GM12878 (cell line): Measurements from ENCODE around the gene NOTCH1. TPM values are rescaled to one million over a fixed set of nuclear protein-coding genes. Genes with fewer than 3 reads are reported as not detected.

ENCODE experiments used
- BRCA1 ChIP-seq: IDR thresholded peaks from 2 replicates; pipeline ENCODE4 v1.6.1; 2011; ENCODE audit warnings: low read depth, low read length, improper control_type of control experiment
- CHD1 ChIP-seq: IDR thresholded peaks from 2 replicates; pipeline ENCODE4 v1.6.1; 2012; ENCODE audit warnings: low read depth, low read length, improper control_type of control experiment
- CHD4 ChIP-seq: fragments of 200-600 bp; sonication (generic); IDR thresholded peaks from 2 replicates; pipeline ENCODE4 v1.6.1; 2016; ENCODE audit warnings: mild to moderate bottlenecking
- ESRRA ChIP-seq: IDR thresholded peaks from 2 replicates; pipeline ENCODE4 v1.6.1; 2012; ENCODE audit warnings: mild to moderate bottlenecking, low read length, improper control_type of control experiment
- FOS ChIP-seq: IDR thresholded peaks from 3 replicates; pipeline ENCODE4 v1.6.1; 2011; ENCODE audit warnings: borderline replicate concordance; ENCODE audit not compliant: insufficient read length; ENCODE audit errors: extremely low read depth
- GATAD2B ChIP-seq: fragments of 450-650 bp; conservative IDR thresholded peaks from 2 replicates; pipeline ENCODE4 v1.6.1; 2017; ENCODE audit warnings: low read depth, mild to moderate bottlenecking, moderate library complexity
- HDAC2 ChIP-seq: fragments of 200-600 bp; sonication (generic); IDR thresholded peaks from 2 replicates; pipeline ENCODE4 v1.6.1; 2017
- IRF3 ChIP-seq: fragments of 450-650 bp; IDR thresholded peaks from 2 replicates; pipeline ENCODE4 v1.6.1; 2014; ENCODE audit warnings: mild to moderate bottlenecking
- IRF4 ChIP-seq: IDR thresholded peaks from 2 replicates; pipeline ENCODE4 v1.6.1; 2011; ENCODE audit warnings: low read depth, low read length
- MTA2 ChIP-seq: fragments of 450-650 bp; IDR thresholded peaks from 2 replicates; pipeline ENCODE4 v1.6.1; 2016; ENCODE audit warnings: low read depth, mild to moderate bottlenecking, moderate library complexity
- MYC ChIP-seq: IDR thresholded peaks from 2 replicates; pipeline ENCODE4 v1.6.1; 2011; ENCODE audit warnings: mild to moderate bottlenecking, low read length, moderate library complexity, inconsistent platforms; ENCODE audit not compliant: insufficient read depth, insufficient replicate concordance, insufficient read length, severe bottlenecking
- NFYB ChIP-seq: IDR thresholded peaks from 2 replicates; pipeline ENCODE4 v1.6.1; 2011; ENCODE audit warnings: low read depth, mild to moderate bottlenecking, low read length, improper control_type of control experiment, moderate library complexity; ENCODE audit not compliant: insufficient read depth
- NR2C1 ChIP-seq: fragments of 450-650 bp; IDR thresholded peaks from 2 replicates; pipeline ENCODE4 v1.6.1; 2017; ENCODE audit warnings: antibody characterized with exemption, mild to moderate bottlenecking, moderate library complexity
- PAX5 ChIP-seq: IDR thresholded peaks from 2 replicates; pipeline ENCODE4 v1.6.1; 2011; ENCODE audit warnings: low read depth, low read length, borderline replicate concordance
- POU2F2 ChIP-seq: IDR thresholded peaks from 3 replicates; pipeline ENCODE4 v1.6.1; 2011; ENCODE audit warnings: low read depth, mild to moderate bottlenecking, low read length, borderline replicate concordance
- PRDM15 ChIP-seq: fragments of 450-650 bp; formaldehyde crosslinking; IDR thresholded peaks from 2 replicates; pipeline ENCODE4 v1.4.0; 2020; ENCODE audit warnings: mild to moderate bottlenecking, moderate library complexity
- RAD51 ChIP-seq: fragments of 450-650 bp; IDR thresholded peaks from 2 replicates; pipeline ENCODE4 v1.6.1; 2016; ENCODE audit warnings: moderate library complexity, mild to moderate bottlenecking, inconsistent platforms
- RELA ChIP-seq: fragments of 450-650 bp; IDR thresholded peaks from 2 replicates; pipeline ENCODE4 v1.8.0; 2014; ENCODE audit warnings: borderline replicate concordance; ENCODE audit not compliant: partially characterized antibody
- TCF12 ChIP-seq: IDR thresholded peaks from 2 replicates; pipeline ENCODE4 v1.6.1; 2011; ENCODE audit warnings: low read depth, mild to moderate bottlenecking, low read length
- WRNIP1 ChIP-seq: IDR thresholded peaks from 2 replicates; pipeline ENCODE4 v1.6.1; 2011; ENCODE audit warnings: low read depth, low read length, improper control_type of control experiment, borderline replicate concordance
- ZNF217 ChIP-seq: fragments of 450-650 bp; IDR thresholded peaks from 2 replicates; pipeline ENCODE4 v1.6.1; 2017; ENCODE audit warnings: antibody characterized with exemption, mild to moderate bottlenecking
- polyA plus RNA-seq, 11 experiments: library from polyadenylated mRNA; depleted of rRNA in 4 of 11; unstranded in 6 of 11; stranded (reverse) in 5 of 11; fragments of >200 nt; fragmentation: Nextera tagmentation in 4 of 11; fragmentation: Illumina TruSeq in 1 of 11; extraction: Ambion mirVana in 4 of 11; extraction: Trizol in 1 of 11; gene quantifications; 1 replicate in 1 of 11; 2 replicates in 10 of 11; pipeline versions ENCODE4 v1.2.1 to v1.2.3, GENCODE V29; 2011 to 2016; ENCODE audit warnings: inconsistent platforms in 2 of 11, missing spikeins in 2 of 11, low read depth in 1 of 11
- total RNA-seq, 4 experiments: library from RNA; depleted of rRNA in 3 of 4; stranded (reverse); fragments of >200 nt in 3 of 4; fragmentation: Illumina TruSeq in 1 of 4; extraction: Trizol in 1 of 4; gene quantifications; 2 replicates each; pipeline versions ENCODE4 v1.2.1 to v1.2.3, GENCODE V29; 2013 to 2021
- TF ChIP-seq, protein P1 (sequence below): fragments of 450-650 bp; formaldehyde crosslinking; IDR thresholded peaks from 2 replicates; pipeline ENCODE4 v1.4.0; 2022; ENCODE audit warnings: mild to moderate bottlenecking, moderate library complexity
- TF ChIP-seq, protein P2 (sequence below): fragments of 450-650 bp; IDR thresholded peaks from 2 replicates; pipeline ENCODE4 v1.6.1; 2016; ENCODE audit warnings: mild to moderate bottlenecking

The NOTCH1 gene
- total and polyA plus RNA-seq, 10 of the 15 experiments (the other 5 are each of a cell fraction or from before 2014, with no cell fraction given) = 0.02 to 40.0 (median 3.7) TPM

DNA sequence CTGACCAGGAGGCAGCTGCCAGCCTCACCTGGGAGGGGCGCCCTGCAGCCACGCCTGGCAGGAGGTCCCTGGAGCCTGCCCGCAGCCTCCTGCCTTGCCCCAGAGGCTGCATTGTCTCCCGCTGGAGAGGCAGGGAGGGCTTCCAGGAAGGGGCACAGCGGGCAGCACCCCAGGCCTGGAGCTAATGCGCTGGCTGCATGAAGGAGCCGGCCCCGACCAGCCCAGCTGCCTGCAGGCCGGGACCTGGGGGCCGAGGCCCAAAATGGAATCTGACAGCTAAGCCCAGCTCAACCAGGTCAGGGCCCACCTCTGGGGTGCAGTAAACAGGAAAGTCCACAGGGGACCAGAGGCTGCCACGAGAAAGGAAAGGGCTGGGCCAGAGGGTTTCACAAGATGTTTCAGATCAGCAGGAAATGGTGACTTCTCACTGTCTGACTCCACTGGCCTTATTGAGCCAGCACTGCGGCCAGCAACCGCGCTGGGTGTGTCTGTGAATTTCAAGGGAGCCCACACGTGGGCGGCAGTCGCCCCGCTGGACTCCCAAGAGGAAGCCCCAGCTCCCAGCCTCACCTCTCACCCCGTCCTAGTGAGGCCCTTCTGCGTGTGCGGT lies 18.6 kb upstream of the NOTCH1 start (continued):
- TF ChIP-seq CHD1 (no peak), ZNF217 (no peak), WRNIP1 (no peak), RAD51 (no peak), HDAC2 (no peak), CHD4 (no peak), MYC (no peak), ESRRA (no peak), IRF3 (no peak), NFYB (no peak), NR2C1 (no peak), TCF12 (0 out of 2 replicates have a peak, but pooled peaks have one; percentile 61), PRDM15 (no peak), GATAD2B (peak; percentile 93), IRF4 (peak; percentile 46; the same call in 1 of the 2 replicates), BRCA1 (no peak), FOS (no peak), PAX5 (peak; percentile 63; the same call in 1 of the 2 replicates), POU2F2 (no peak), MTA2 (0 out of 2 replicates have a peak, but pooled peaks have one; percentile 30), RELA (no peak)
- TF ChIP-seq, protein P1, sequence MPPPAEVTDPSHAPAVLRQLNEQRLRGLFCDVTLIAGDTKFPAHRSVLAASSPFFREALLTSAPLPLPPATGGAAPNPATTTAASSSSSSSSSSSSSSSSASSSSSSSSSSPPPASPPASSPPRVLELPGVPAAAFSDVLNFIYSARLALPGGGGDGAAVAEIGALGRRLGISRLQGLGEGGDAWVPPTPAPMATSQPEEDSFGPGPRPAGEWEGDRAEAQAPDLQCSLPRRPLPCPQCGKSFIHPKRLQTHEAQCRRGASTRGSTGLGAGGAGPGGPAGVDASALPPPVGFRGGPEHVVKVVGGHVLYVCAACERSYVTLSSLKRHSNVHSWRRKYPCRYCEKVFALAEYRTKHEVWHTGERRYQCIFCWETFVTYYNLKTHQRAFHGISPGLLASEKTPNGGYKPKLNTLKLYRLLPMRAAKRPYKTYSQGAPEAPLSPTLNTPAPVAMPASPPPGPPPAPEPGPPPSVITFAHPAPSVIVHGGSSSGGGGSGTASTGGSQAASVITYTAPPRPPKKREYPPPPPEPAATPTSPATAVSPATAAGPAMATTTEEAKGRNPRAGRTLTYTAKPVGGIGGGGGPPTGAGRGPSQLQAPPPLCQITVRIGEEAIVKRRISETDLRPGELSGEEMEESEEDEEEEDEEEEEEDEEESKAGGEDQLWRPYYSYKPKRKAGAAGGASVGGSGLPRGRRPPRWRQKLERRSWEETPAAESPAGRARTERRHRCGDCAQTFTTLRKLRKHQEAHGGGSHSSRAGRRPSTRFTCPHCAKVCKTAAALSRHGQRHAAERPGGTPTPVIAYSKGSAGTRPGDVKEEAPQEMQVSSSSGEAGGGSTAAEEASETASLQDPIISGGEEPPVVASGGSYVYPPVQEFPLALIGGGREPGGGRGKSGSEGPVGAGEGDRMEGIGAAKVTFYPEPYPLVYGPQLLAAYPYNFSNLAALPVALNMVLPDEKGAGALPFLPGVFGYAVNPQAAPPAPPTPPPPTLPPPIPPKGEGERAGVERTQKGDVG (CRISPR knock-in tag) = no peak
- TF ChIP-seq, protein P2, sequence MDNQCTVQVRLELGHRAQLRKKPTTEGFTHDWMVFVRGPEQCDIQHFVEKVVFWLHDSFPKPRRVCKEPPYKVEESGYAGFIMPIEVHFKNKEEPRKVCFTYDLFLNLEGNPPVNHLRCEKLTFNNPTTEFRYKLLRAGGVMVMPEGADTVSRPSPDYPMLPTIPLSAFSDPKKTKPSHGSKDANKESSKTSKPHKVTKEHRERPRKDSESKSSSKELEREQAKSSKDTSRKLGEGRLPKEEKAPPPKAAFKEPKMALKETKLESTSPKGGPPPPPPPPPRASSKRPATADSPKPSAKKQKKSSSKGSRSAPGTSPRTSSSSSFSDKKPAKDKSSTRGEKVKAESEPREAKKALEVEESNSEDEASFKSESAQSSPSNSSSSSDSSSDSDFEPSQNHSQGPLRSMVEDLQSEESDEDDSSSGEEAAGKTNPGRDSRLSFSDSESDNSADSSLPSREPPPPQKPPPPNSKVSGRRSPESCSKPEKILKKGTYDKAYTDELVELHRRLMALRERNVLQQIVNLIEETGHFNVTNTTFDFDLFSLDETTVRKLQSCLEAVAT = no peak
